Vagina (tissue), 2 donors: ENCODE results near the gene UBXN1. TPM values are rescaled to one million over a fixed set of nuclear protein-coding genes. Genes with fewer than 3 reads are reported as not detected.
"Not testable (repeated sequence)": the region's sequence is repeated elsewhere in the genome, so short reads cannot be mapped to it uniquely, and the experiment has no call there.

ENCODE experiments used
- DNase-seq, 2 donors: peaks; one replicate each; pipeline ENCODE4 v3.0.0-alpha.2; 2017; ENCODE audit errors: extremely low spot score in 2 of 2
- H3K27ac ChIP-seq: fragments of 200-600 bp; sonication (generic); one replicate; pipeline ENCODE4 v1.5.1; 2019
- H3K27me3 ChIP-seq: fragments of 200-600 bp; sonication (generic); one replicate; pipeline ENCODE4 v1.5.1; 2019
- H3K36me3 ChIP-seq, 2 donors: fragments of 200-600 bp; sonication (generic); one replicate each; pipeline ENCODE4 v1.5.1; 2017 to 2019
- H3K4me1 ChIP-seq: fragments of 200-600 bp; sonication (generic); one replicate; pipeline ENCODE4 v1.5.1; 2019
- H3K4me3 ChIP-seq, 2 donors: fragments of 200-600 bp; sonication (generic); 1 replicate in 1 of 2; 2 replicates in 1 of 2; pipeline ENCODE4 v1.5.1; 2016 to 2019
- H3K9me3 ChIP-seq: fragments of 200-600 bp; sonication (generic); one replicate; pipeline ENCODE4 v1.5.1; 2019
- CTCF ChIP-seq, 3 experiments: fragments of 450-650 bp in 2 of 3; fragments of 200-600 bp in 1 of 3; sonication (generic) in 1 of 3; IDR thresholded peaks; one replicate each; pipeline ENCODE4 v1.5.1; 2017 to 2019; ENCODE audit warnings: antibody characterized with exemption in 3 of 3, mild to moderate bottlenecking in 2 of 3, moderate library complexity in 2 of 3
- POLR2A ChIP-seq, 2 donors: fragments of 450-650 bp; IDR thresholded peaks; one replicate each; pipeline ENCODE4 v1.6.1; 2017; ENCODE audit warnings: antibody characterized with exemption in 2 of 2, mild to moderate bottlenecking in 2 of 2, moderate library complexity in 2 of 2
- POLR2AphosphoS5 ChIP-seq, 2 donors: sonication (generic); formaldehyde crosslinking; IDR thresholded peaks; one replicate each; pipeline ENCODE4 v1.9.0; 2017; ENCODE audit warnings: antibody characterized with exemption in 2 of 2, mild to moderate bottlenecking in 2 of 2, low read depth in 1 of 2; ENCODE audit not compliant: insufficient read depth in 1 of 2
- intact Hi-C: fragments of 100-400 bp; cut with DNase I; formaldehyde crosslinking; loops from one replicate; pipeline ENCODE4 v1.15.1; 2023
- total RNA-seq: library from RNA; depleted of rRNA; stranded (reverse); fragments of >200 nt; gene quantifications from one replicate; pipeline ENCODE4 v1.2.3, GENCODE V29; 2016

The UBXN1 gene
- total RNA-seq, 1 donor from 2014 or later, result 216 TPM

DNA sequence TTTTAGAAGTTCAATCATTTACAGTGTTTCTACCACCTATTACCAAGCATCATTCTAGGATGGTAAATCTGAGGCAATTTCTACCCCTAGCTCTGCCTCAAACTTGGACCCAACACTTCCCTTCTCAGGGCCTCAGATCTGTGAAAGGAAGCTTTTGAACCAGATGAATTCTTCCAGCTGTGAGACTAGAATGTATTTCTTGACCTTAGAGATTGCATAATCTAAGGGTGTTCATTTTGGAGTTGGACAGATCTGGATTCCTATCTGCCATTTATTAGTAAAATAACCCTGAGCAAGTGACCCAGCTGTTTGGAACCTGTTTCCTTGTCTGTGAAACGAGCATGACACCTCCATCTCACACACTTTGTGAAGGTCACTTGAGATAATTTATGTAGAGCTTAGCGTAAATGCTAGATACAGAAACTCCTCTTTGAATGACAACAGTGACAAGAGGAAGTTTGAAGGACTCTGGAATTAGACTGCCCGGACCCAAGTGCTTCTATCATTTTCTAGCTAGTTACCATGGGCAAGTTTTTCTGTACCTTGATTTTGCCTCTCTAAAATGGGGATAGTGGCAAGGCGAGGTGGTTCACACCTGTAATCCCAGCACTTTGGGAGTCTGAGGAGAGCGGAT lies 22.0 kb downstream of the UBXN1 start:
- DNase-seq, result no peak
- intact Hi-C loops, result no loop called here
- H3K4me3 ChIP-seq, result no peak overlapping the region
- no peaks in the 10 kb centered on the region for H3K27me3 ChIP-seq
- no peak for TF ChIP-seq POLR2AphosphoS5 (IDR thresholded peaks at IDR 0.05; ENCODE audit: insufficient read depth in 1 of 2, low read depth in 1 of 2)
- TF ChIP-seq CTCF (IDR thresholded peaks at IDR 0.05), result no peak
- H3K27ac ChIP-seq, result no peak overlapping the region
- H3K9me3 ChIP-seq, result no peaks in the 10 kb centered on the region
- H3K4me1 ChIP-seq, result peaks cover 9% of the 10 kb centered on the region
- no peaks in the 10 kb centered on the region for H3K36me3 ChIP-seq

GRCh38 chr11:62654297-62654696 lies 24.6 kb downstream of the UBXN1 start:
- no peak overlapping the region for H3K4me3 ChIP-seq
- peaks cover 0 to 3% of the 10 kb centered on the region in 2 donors for H3K36me3 ChIP-seq
- DNase-seq, result no peak
- no peak for TF ChIP-seq POLR2A (IDR thresholded peaks at IDR 0.05)
- no peak for TF ChIP-seq CTCF (IDR thresholded peaks at IDR 0.05)
- TF ChIP-seq POLR2AphosphoS5 (IDR thresholded peaks at IDR 0.05; ENCODE audit: insufficient read depth in 1 of 2, low read depth in 1 of 2), result no peak
- intact Hi-C loops, result no loop called here
- H3K27me3 ChIP-seq, result no peaks in the 10 kb centered on the region
- H3K9me3 ChIP-seq, result no peaks in the 10 kb centered on the region
- H3K4me1 ChIP-seq, result peaks cover 20% of the 10 kb centered on the region
- H3K27ac ChIP-seq, result no peak overlapping the region

DNA sequence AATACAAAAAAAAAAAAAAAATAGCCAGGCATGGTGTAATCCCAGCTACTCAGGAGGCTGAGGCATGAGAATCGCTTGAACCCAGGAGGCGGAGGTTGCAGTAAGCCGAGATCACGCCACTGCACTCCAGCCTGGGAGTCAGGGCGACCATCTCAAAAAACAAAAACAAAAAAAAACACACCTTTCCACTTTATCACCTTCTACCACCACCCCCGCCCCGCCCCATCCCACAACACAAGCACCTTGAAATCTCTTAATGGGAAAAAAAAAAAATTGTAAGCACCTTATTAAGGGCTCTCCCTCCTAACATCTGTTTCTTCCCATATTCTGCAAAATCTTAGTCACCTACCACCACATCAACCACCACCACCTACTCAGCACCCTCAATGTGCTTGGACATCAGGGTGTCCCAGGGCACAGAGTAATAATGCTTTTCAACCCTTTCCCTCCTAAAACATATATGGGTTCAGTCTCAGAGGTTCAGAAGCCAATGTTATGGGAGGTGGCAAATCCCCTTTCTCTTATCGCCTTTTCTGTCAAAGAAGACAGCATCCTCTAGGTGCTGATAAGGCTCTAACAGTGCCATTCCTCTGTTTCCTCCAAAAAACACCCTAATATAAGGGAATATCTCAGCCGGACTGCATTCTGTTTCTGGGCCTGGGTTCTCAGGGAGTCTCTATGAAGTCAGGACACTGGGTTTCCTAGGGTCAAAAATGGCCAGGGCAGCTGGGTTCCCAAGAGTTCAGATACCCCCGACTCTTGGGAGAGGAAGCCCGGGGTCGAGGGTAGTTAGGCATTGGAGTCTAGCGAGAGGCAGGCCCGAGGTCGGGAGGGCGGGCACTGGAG lies 26.5 kb downstream of the UBXN1 start:
- intact Hi-C loops, result no loop called here
- Histone ChIP-seq H3K27ac (peak overlapping the region; percentile 93), H3K4me3 (peak overlapping the region; percentile 86 to 94), H3K4me1 (peaks cover 20% of the 10 kb centered on the region), H3K36me3 (peaks cover 0 to 16% of the 10 kb centered on the region in 2 donors), H3K27me3 (no peaks in the 10 kb centered on the region), H3K9me3 (no peaks in the 10 kb centered on the region)
- TF ChIP-seq POLR2A (IDR thresholded peaks at IDR 0.05), result no peak
- TF ChIP-seq CTCF (IDR thresholded peaks at IDR 0.05), result no peak
- no peak for TF ChIP-seq POLR2AphosphoS5 (IDR thresholded peaks at IDR 0.05; ENCODE audit: insufficient read depth in 1 of 2, low read depth in 1 of 2)
- no peak for DNase-seq

GRCh38 chr11:62650283-62650682 lies 28.6 kb downstream of the UBXN1 start:
- H3K9me3 ChIP-seq, H3K27me3 ChIP-seq, H3K4me3 ChIP-seq, H3K27ac ChIP-seq, intact Hi-C loops, DNase-seq: not testable (repeated sequence)
- Histone ChIP-seq H3K36me3 (peaks cover 0 to 16% of the 10 kb centered on the region in 2 donors), H3K4me1 (peaks cover 32% of the 10 kb centered on the region)

DNA sequence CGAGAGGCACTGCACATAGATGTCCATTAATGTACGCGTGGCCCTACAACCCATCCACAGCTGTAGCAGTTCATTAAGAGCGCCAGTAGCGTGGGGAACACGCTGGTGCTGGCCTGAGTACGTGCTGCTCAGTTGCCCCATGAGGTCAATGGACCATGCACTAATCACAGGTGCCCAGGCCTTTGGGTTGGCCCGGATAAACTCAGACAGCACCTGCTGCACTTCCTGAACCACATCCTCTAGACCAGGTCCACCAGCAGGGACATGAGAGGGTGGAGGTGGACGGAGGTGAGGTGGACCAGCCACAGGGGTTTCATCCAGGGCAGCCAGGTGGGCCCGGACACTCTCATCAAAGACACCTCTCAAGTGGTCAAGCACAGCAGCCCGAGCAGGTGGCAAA lies 29.4 kb downstream of the UBXN1 start:
- intact Hi-C loops, result no loop called here
- no peak for DNase-seq
- Histone ChIP-seq H3K4me3 (no peak overlapping the region), H3K27ac (no peak overlapping the region), H3K27me3 (no peaks in the 10 kb centered on the region), H3K36me3 (peaks cover 0 to 17% of the 10 kb centered on the region in 2 donors), H3K9me3 (no peaks in the 10 kb centered on the region), H3K4me1 (peaks cover 40% of the 10 kb centered on the region)
- TF ChIP-seq POLR2A (IDR thresholded peaks at IDR 0.05) (no peak), CTCF (IDR thresholded peaks at IDR 0.05) (no peak), POLR2AphosphoS5 (IDR thresholded peaks at IDR 0.05; ENCODE audit: insufficient read depth in 1 of 2, low read depth in 1 of 2) (no peak)
